Nephron (organoid): ENCODE data around the gene YWHAQ.

Source experiments
- H3K27ac Mint-ChIP-seq, 3 experiments: 2 replicates each; pipeline ENCODE4 v1.8.0; 2020; ENCODE audit warnings: mixed read lengths in 3 of 3, mild to moderate bottlenecking in 2 of 3, moderate library complexity in 1 of 3
- H3K27me3 Mint-ChIP-seq: 2 replicates; pipeline ENCODE4 v1.8.0; 2021; ENCODE audit warnings: low read depth, mild to moderate bottlenecking, moderate library complexity, mixed read lengths
- H3K36me3 Mint-ChIP-seq: 2 replicates; pipeline ENCODE4 v1.8.0; 2020; ENCODE audit warnings: low read depth, mixed read lengths
- H3K4me1 Mint-ChIP-seq: 2 replicates; pipeline ENCODE4 v1.8.0; 2020; ENCODE audit warnings: mixed read lengths
- H3K4me3 Mint-ChIP-seq, 3 experiments: 2 replicates each; pipeline ENCODE4 v1.8.0; 2020; ENCODE audit warnings: mild to moderate bottlenecking in 3 of 3, mixed read lengths in 3 of 3, moderate library complexity in 2 of 3
- H3K9me3 Mint-ChIP-seq: 2 replicates; pipeline ENCODE4 v1.8.0; 2020; ENCODE audit warnings: mixed read lengths
- TF ChIP-seq, protein P1 (sequence below), 3 experiments: fragments of 200-600 bp; sonication (generic); IDR thresholded peaks; one replicate each; pipeline ENCODE4 v1.5.0; 2021; ENCODE audit warnings: antibody characterized with exemption in 3 of 3; ENCODE audit not compliant: unreplicated experiment in 3 of 3

The YWHAQ gene

DNA sequence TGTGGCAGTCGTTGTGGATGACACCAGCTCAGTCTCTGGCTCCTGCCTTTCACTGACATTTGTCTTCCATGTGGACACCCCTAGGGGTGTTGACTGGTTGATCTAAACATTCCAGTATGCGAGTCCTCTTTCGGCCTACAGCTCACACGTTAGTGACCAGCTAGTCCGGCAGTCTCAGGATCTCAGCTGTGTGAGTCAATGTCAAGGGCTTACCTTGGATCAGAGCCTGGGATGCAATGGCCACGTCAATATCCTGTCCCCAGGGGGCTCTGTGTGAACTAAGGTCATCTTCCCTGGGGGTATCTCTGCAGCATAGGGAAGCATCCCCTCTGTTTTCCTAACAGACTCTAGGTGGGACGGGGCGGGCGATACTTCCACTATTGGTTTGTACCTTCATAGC lies 35.1 kb upstream of the YWHAQ start:
- Mint-ChIP-seq H3K36me3 (no peaks in the 10 kb centered on the region), H3K4me3 (no peak overlapping the region), H3K9me3 (no peaks in the 10 kb centered on the region), H3K27me3 (peaks cover 14% of the 10 kb centered on the region), H3K27ac (no peak overlapping the region), H3K4me1 (peaks cover 26% of the 10 kb centered on the region)
- TF ChIP-seq, protein P1, sequence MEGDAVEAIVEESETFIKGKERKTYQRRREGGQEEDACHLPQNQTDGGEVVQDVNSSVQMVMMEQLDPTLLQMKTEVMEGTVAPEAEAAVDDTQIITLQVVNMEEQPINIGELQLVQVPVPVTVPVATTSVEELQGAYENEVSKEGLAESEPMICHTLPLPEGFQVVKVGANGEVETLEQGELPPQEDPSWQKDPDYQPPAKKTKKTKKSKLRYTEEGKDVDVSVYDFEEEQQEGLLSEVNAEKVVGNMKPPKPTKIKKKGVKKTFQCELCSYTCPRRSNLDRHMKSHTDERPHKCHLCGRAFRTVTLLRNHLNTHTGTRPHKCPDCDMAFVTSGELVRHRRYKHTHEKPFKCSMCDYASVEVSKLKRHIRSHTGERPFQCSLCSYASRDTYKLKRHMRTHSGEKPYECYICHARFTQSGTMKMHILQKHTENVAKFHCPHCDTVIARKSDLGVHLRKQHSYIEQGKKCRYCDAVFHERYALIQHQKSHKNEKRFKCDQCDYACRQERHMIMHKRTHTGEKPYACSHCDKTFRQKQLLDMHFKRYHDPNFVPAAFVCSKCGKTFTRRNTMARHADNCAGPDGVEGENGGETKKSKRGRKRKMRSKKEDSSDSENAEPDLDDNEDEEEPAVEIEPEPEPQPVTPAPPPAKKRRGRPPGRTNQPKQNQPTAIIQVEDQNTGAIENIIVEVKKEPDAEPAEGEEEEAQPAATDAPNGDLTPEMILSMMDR (IDR thresholded peaks at IDR 0.05; ENCODE audit: unreplicated experiment in 3 of 3) = no peak

DNA sequence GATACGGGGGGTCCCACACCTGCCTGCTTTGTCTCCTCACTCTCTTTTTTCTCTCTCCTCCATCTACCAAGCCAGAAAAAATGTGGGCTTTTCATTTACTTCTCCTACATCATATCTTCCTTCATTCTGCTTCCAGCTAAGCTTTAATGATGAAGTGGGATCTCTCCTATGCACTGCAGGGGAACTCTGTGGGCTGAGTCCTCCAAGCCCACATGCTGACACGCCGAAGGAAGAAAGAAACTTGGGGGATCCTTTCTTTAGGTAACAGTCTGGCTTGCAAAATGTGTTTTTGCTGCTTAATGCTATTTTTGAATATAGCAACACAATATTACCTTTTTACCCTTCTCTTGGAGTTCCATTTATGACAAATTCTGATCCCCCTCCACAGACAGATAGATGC lies 33.6 kb upstream of the YWHAQ start:
- peaks cover 14% of the 10 kb centered on the region for H3K27me3 Mint-ChIP-seq
- H3K4me3 Mint-ChIP-seq = no peak overlapping the region
- peaks cover 3% of the 10 kb centered on the region for H3K9me3 Mint-ChIP-seq
- H3K27ac Mint-ChIP-seq = no peak overlapping the region
- H3K36me3 Mint-ChIP-seq = no peaks in the 10 kb centered on the region
- peaks cover 25% of the 10 kb centered on the region for H3K4me1 Mint-ChIP-seq
- TF ChIP-seq, protein P1 (IDR thresholded peaks at IDR 0.05; ENCODE audit: unreplicated experiment in 3 of 3) = no peak

DNA sequence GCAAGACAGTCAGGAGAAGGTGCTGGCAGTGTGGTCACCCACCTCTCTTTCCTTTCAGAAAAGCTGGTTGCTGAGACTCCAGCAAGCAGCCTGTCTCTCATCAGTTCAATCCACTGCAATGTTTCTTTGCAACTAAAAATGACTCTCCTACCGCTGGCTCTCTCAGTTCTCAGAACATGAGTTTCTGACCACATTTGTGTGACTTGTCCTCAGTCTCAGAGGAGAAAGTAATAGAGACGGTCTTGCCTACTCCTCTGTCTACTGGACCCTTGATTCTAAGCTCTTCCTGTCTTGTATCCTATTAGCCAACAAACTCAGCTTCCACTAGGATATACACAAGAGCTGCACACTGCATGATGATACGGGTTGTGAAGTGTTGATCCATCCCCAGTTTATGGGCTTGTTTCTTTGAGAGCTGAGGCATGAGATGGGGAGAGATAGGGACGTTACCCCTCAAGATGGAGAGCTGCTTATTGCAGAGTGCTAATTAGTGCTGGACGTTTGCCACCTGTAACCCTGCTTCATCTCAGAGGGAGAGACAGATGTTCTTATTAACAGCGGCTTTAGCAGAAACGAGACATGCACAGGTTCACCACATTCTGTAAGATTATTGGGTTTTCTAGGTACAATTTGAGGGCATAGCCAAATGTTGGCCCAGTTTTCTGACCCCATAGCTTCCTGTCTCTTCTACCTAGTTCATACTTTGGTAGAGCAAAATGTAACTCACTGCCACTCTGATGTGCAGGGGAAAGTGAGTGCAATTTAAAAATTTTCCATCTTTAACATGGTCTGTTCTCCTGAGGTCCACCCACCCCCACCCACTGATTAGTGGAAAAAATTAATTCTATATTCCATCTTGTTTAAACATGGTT lies 32.4 kb upstream of the YWHAQ start:
- TF ChIP-seq, protein P1 (IDR thresholded peaks at IDR 0.05; ENCODE audit: unreplicated experiment in 3 of 3) = no peak
- Mint-ChIP-seq H3K4me3 (no peak overlapping the region), H3K9me3 (peaks cover 3% of the 10 kb centered on the region), H3K27me3 (peaks cover 16% of the 10 kb centered on the region), H3K36me3 (no peaks in the 10 kb centered on the region), H3K4me1 (peaks cover 21% of the 10 kb centered on the region), H3K27ac (no peak overlapping the region)

DNA sequence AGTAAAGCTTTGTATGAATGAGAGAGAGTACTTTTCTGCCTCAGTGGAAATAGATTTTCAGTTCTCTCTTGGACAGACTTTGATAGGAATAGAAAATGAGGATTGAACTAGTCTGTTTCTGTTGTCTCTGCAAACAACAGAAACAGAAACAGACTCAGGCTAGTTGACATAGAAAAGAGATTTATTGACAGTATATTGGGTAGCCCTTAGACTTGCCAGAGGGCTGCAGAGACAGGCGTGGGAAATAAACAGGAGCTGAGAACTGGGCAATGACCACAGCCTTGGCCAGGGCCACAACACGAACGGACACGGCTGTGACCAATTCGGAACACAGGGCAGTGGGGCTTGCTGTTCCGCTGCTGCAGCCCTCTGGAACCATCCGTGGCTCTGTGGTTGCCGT lies 30.5 kb upstream of the YWHAQ start:
- Mint-ChIP-seq H3K36me3 (no peaks in the 10 kb centered on the region), H3K4me1 (peaks cover 17% of the 10 kb centered on the region)
- TF ChIP-seq, protein P1 (IDR thresholded peaks at IDR 0.05; ENCODE audit: unreplicated experiment in 3 of 3) = no peak

DNA sequence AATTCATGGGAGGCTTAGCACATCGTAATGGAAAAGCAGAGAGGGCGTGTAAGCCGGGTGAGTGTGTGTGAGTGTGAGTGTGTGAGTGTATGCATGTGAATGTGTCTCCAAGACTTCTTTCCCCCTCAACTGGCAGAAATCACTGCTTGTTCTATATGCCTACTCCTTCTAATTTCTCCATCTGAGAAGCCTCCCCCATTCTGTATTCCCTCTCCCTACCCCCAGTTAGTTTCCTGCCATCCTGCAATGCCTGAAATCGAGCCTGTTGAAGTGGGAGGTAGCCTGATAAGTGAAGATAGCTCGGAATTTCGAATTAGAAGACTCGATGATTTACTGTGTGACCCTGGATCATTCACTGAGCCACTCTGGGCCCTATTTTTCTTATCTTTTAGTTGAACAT lies 30.0 kb upstream of the YWHAQ start:
- H3K27me3 Mint-ChIP-seq = peaks cover 28% of the 10 kb centered on the region

More for the DNA sequence above, 30.5 kb upstream of the YWHAQ start:
- Mint-ChIP-seq H3K27me3 (peaks cover 28% of the 10 kb centered on the region), H3K4me3 (no peak overlapping the region), H3K9me3 (peaks cover 3% of the 10 kb centered on the region), H3K27ac (no peak overlapping the region)

More for the DNA sequence above, 30.0 kb upstream of the YWHAQ start:
- H3K27ac Mint-ChIP-seq = no peak overlapping the region
- no peak overlapping the region for H3K4me3 Mint-ChIP-seq
- no peaks in the 10 kb centered on the region for H3K36me3 Mint-ChIP-seq
- peaks cover 14% of the 10 kb centered on the region for H3K4me1 Mint-ChIP-seq
- peaks cover 3% of the 10 kb centered on the region for H3K9me3 Mint-ChIP-seq
- TF ChIP-seq, protein P1 (IDR thresholded peaks at IDR 0.05; ENCODE audit: unreplicated experiment in 3 of 3) = no peak
